ENCODE measurements around the gene HOXC6. TPM values are rescaled to one million over a fixed set of nuclear protein-coding genes. Genes with fewer than 3 reads are reported as not detected.

Gene HOXC6
- total RNA-seq, 1 donor from 2014 or later: 0.21 TPM

GRCh38 chr12:53981634-53982565, 46.3 kb upstream of the HOXC6 start:
- peaks cover 34% of the 10 kb centered on the region for H3K27me3 Mint-ChIP-seq (ENCODE audit: unreplicated experiment)
- no peaks in the 10 kb centered on the region for H3K36me3 Mint-ChIP-seq (ENCODE audit: low read depth, unreplicated experiment)
- no peak overlapping the region for H3K27ac Mint-ChIP-seq (ENCODE audit: unreplicated experiment)
- H3K9me3 Mint-ChIP-seq (ENCODE audit: unreplicated experiment): no peaks in the 10 kb centered on the region
- no peak for DNase-seq (ENCODE audit: low spot score)
- no peak overlapping the region for H3K4me3 Mint-ChIP-seq (ENCODE audit: unreplicated experiment)
- H3K4me1 Mint-ChIP-seq (ENCODE audit: unreplicated experiment): peaks cover 40% of the 10 kb centered on the region
- TF ChIP-seq CTCF (IDR thresholded peaks at IDR 0.05; ENCODE audit: unreplicated experiment): no peak

- Mint-ChIP-seq H3K36me3 (ENCODE audit: low read depth, unreplicated experiment) (no peaks in the 10 kb centered on the region), H3K27me3 (ENCODE audit: unreplicated experiment) (peaks cover 34% of the 10 kb centered on the region), H3K9me3 (ENCODE audit: unreplicated experiment) (no peaks in the 10 kb centered on the region), H3K27ac (ENCODE audit: unreplicated experiment) (peak overlapping the region; percentile 89), H3K4me3 (ENCODE audit: unreplicated experiment) (no peak overlapping the region), H3K4me1 (ENCODE audit: unreplicated experiment) (peaks cover 48% of the 10 kb centered on the region)
- no peak for DNase-seq (ENCODE audit: low spot score)
- TF ChIP-seq CTCF (IDR thresholded peaks at IDR 0.05; ENCODE audit: unreplicated experiment): no peak
These were observed 45.3 kb upstream of the HOXC6 start for GRCh38 chr12:53982648-53983567.

GRCh38 chr12:53983568-53983949, 44.7 kb upstream of the HOXC6 start:
- peak overlapping the region; percentile 89 for H3K27ac Mint-ChIP-seq (ENCODE audit: unreplicated experiment)
- H3K36me3 Mint-ChIP-seq (ENCODE audit: low read depth, unreplicated experiment): no peaks in the 10 kb centered on the region
- peaks cover 54% of the 10 kb centered on the region for H3K4me1 Mint-ChIP-seq (ENCODE audit: unreplicated experiment)
- H3K27me3 Mint-ChIP-seq (ENCODE audit: unreplicated experiment): peaks cover 34% of the 10 kb centered on the region
- no peaks in the 10 kb centered on the region for H3K9me3 Mint-ChIP-seq (ENCODE audit: unreplicated experiment)
- TF ChIP-seq CTCF (IDR thresholded peaks at IDR 0.05; ENCODE audit: unreplicated experiment): no peak
- DNase-seq (ENCODE audit: low spot score): no peak
- H3K4me3 Mint-ChIP-seq (ENCODE audit: unreplicated experiment): no peak overlapping the region

GRCh38 chr12:53983950-53984572, 44.2 kb upstream of the HOXC6 start:
- peaks cover 59% of the 10 kb centered on the region for H3K4me1 Mint-ChIP-seq (ENCODE audit: unreplicated experiment)
- DNase-seq (ENCODE audit: low spot score): no peak
- H3K9me3 Mint-ChIP-seq (ENCODE audit: unreplicated experiment): no peaks in the 10 kb centered on the region

More at GRCh38 chr12:53983950-53984572, 44.2 kb upstream of the HOXC6 start:
- Mint-ChIP-seq H3K27ac (ENCODE audit: unreplicated experiment) (peak overlapping the region; percentile 89), H3K4me3 (ENCODE audit: unreplicated experiment) (no peak overlapping the region), H3K27me3 (ENCODE audit: unreplicated experiment) (peaks cover 33% of the 10 kb centered on the region), H3K36me3 (ENCODE audit: low read depth, unreplicated experiment) (no peaks in the 10 kb centered on the region)
- TF ChIP-seq CTCF (IDR thresholded peaks at IDR 0.05; ENCODE audit: unreplicated experiment): no peak

Data from endothelial cell (in vitro differentiated cells).